AG04450 (cell line): ENCODE data around the gene LGR6. TPM values are rescaled to one million over a fixed set of nuclear protein-coding genes. Genes with fewer than 3 reads are reported as not detected.

Experiments used
- CTCF ChIA-PET: fragments of 300-600, 350-600 bp; formaldehyde crosslinking; extraction: SDS; loops from one replicate; lab custom pipeline; 2022; ENCODE audit warnings: antibody characterized with exemption, inconsistent platforms; lab: Charles Lee
- POLR2A ChIA-PET: fragments of 350-600 bp; formaldehyde crosslinking; extraction: SDS; loops from one replicate; lab custom pipeline; 2021; ENCODE audit warnings: antibody characterized with exemption, inconsistent platforms; lab: Yijun Ruan, JAX
- DNase-seq: peaks from one replicate; pipeline ENCODE4 v3.0.0-alpha.2; 2011; ENCODE audit warnings: low read depth, low spot score
- H3K27ac ChIP-seq: one replicate; pipeline ENCODE4 v1.5.1; 2012; ENCODE audit warnings: low read depth, low read length, control low read depth
- H3K27me3 ChIP-seq: one replicate; pipeline ENCODE4 v1.6.0; 2012; ENCODE audit warnings: low read length; ENCODE audit not compliant: control insufficient read depth, insufficient read depth
- H3K4me3 ChIP-seq: 2 replicates; pipeline ENCODE4 v1.5.1; 2011; ENCODE audit warnings: mild to moderate bottlenecking, low read depth, low read length, control low read depth
- H3K9me3 ChIP-seq: 2 replicates; pipeline ENCODE4 v1.5.1; 2012; ENCODE audit warnings: low read length; ENCODE audit not compliant: control insufficient read depth, insufficient read depth
- polyA plus RNA-seq: library from polyadenylated mRNA; depleted of rRNA; stranded (reverse); fragments of >200 nt; gene quantifications from 2 replicates; pipeline ENCODE4 v1.2.3, GENCODE V29; 2011
- TF ChIP-seq, protein P1 (sequence below): IDR thresholded peaks from 2 replicates; pipeline ENCODE4 v1.5.1; 2011; ENCODE audit warnings: low read depth, low read length, control low read depth, inconsistent platforms

Gene LGR6
- polyA plus RNA-seq, 1 experiment: not detected

DNA sequence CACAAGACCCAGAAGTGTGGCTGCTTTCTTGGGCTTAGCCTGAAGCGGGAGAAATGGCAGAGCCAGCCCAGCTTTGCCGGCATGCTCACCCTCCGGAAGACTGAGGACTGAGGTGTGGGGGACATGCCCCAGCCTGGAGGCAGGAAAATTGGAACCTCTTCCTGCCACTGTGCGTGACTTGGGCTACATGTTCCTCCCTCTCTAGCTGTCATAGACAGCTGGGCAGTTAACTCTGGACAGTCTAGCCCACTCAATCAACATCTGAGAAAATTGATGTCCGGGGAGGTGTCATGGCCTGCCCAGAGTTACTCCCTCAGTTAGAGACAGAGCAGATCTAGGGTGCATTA is 88.4 kb downstream of the LGR6 start:
- TF ChIP-seq, protein P1, sequence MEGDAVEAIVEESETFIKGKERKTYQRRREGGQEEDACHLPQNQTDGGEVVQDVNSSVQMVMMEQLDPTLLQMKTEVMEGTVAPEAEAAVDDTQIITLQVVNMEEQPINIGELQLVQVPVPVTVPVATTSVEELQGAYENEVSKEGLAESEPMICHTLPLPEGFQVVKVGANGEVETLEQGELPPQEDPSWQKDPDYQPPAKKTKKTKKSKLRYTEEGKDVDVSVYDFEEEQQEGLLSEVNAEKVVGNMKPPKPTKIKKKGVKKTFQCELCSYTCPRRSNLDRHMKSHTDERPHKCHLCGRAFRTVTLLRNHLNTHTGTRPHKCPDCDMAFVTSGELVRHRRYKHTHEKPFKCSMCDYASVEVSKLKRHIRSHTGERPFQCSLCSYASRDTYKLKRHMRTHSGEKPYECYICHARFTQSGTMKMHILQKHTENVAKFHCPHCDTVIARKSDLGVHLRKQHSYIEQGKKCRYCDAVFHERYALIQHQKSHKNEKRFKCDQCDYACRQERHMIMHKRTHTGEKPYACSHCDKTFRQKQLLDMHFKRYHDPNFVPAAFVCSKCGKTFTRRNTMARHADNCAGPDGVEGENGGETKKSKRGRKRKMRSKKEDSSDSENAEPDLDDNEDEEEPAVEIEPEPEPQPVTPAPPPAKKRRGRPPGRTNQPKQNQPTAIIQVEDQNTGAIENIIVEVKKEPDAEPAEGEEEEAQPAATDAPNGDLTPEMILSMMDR: no peak
- ChIA-PET POLR2A (interaction anchor here (0.8 to 1.4 kb wide), 2 partner anchors 10 to 46 kb away, joined by 4 to 5 read pairs; no protein-coding TSS in a partner anchor), CTCF (interaction anchor here (0.6 to 1.7 kb wide), 4 partner anchors 32 to 1112 kb away, joined by 3 to 7 read pairs (median 5); no protein-coding TSS in a partner anchor)
- DNase-seq: no peak
- peaks cover 4% of the 10 kb centered on the region for H3K27me3 ChIP-seq
- no peaks in the 10 kb centered on the region for H3K9me3 ChIP-seq
- no peak overlapping the region for H3K4me3 ChIP-seq
- no peak overlapping the region for H3K27ac ChIP-seq

DNA sequence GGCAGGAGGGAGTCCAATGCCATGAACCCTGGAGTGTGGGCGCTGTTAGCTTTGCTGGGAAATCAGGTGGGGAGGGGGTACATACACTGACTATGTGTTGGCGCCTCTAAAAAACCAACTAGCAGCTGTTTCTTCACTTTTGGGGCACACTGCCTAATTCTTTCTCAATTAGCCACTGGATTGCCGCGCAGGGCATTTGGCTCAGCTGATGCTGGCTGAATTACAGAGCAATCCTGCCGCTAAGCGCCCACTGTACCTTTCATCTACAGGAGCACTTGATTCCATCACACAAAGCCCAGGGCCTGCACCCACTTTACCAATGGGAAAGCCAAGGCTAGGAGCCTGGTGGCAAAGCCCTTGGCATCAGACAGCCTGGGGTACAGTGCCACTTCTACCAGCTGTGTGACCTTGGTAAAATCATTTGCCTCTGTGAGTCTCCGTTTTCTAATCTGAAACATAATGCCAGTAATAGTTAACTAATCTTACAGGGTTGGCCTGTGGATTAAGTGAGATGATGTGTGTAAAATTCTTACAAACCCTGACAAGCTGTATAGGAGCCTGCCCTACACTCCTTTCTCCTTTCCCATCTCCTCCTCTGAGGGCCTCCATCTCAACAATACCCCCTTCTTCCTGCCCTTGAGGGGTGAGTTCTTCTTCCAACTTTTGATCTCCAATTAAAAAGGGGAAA is 89.1 kb downstream of the LGR6 start:
- DNase-seq: no peak
- CTCF ChIA-PET: interaction anchor here (0.6 to 1.7 kb wide), 4 partner anchors 31 to 524 kb away, joined by 3 to 7 read pairs (median 4); no protein-coding TSS in a partner anchor
- Histone ChIP-seq H3K9me3 (no peaks in the 10 kb centered on the region), H3K4me3 (no peak overlapping the region), H3K27ac (no peak overlapping the region), H3K27me3 (peaks cover 5% of the 10 kb centered on the region)
- POLR2A ChIA-PET: interaction anchor here (0.8 to 0.9 kb wide), 2 partner anchors 10 to 47 kb away, joined by 4 to 5 read pairs; no protein-coding TSS in a partner anchor
- TF ChIP-seq, protein P1: no peak

DNA sequence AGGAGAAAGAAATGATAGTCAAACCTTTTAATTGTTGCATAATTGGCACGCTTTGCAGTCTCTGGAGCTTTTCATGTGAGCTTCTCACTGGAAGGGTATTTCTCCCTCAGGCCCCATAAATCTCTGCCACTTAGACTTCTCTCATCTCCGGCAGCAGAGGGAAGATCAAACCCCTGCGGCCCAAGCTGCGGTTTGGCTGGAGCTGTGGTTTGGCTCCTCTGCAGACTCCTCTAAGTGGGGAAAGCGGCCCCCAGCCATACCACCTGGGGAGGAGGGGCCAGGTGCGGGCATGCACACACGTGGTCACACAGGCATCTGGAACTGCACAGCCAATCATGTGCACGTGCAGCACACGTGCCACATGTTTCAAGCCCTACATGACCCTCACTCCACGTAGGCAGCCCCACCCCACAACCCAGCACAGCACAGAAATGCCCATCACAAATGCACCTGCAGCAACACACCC is 89.8 kb downstream of the LGR6 start:
- POLR2A ChIA-PET: interaction anchor here (0.8 to 0.9 kb wide), 2 partner anchors 9 to 48 kb away, joined by 4 to 5 read pairs; no protein-coding TSS in a partner anchor

DNA sequence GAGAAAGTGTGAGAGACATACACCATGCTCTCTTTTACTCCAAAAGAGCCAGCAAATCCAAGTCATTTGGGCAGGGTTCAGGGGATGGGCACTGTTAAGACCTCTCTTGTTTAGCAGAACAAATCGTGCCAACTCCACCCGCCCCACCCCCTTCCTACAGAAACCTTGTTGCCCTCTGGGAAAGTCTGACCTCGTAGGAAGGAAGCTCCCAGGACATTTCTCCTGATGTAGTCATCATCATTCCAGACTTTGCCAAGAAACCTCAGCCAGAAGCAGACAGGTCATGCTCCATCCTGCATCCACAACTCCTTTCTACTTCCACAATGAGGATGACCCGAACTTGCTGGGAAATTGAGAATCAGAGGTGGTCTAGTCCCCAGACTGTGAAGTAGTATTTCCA is 90.4 kb downstream of the LGR6 start:
- ChIA-PET POLR2A (no interaction called here), CTCF (interaction anchor here (1.0 kb wide), 1 partner anchor 32 kb away, joined by 3 read pairs; no protein-coding TSS in a partner anchor)
- H3K4me3 ChIP-seq: no peak overlapping the region
- TF ChIP-seq, protein P1: no peak
- H3K9me3 ChIP-seq: no peaks in the 10 kb centered on the region
- no peak for DNase-seq
- no peak overlapping the region for H3K27ac ChIP-seq
- H3K27me3 ChIP-seq: peaks cover 10% of the 10 kb centered on the region

More for the DNA sequence above, 89.8 kb downstream of the LGR6 start:
- Histone ChIP-seq H3K9me3 (no peaks in the 10 kb centered on the region), H3K27me3 (peaks cover 8% of the 10 kb centered on the region), H3K27ac (no peak overlapping the region), H3K4me3 (no peak overlapping the region)
- TF ChIP-seq, protein P1: no peak
- peak; percentile 36 for DNase-seq
- CTCF ChIA-PET: interaction anchor here (0.7 to 1.7 kb wide), 2 partner anchors 46 to 91 kb away, joined by 3 to 7 read pairs; no protein-coding TSS in a partner anchor

DNA sequence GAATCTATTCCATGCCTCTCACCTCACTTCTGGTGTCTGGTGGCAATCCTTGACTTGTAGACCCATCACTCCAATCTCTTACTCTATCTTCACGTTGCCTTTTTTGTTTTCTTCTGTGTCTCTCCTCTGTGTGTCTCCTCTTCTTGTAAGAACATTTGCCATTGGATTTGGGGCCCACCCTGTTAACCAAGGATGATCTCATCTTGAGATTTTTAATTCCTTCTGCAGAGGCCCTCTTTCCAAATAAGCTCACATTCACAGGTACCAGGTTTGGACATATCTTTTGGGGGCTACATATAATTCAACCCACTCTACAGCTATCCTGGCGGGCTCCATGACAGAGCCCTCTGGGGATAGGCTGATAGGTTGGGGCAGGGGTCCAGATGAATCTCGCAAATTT is 92.3 kb downstream of the LGR6 start:
- no peak overlapping the region for H3K4me3 ChIP-seq
- peaks cover 12% of the 10 kb centered on the region for H3K27me3 ChIP-seq
- ChIA-PET POLR2A (no interaction called here), CTCF (no interaction called here)
- H3K27ac ChIP-seq: no peak overlapping the region
- DNase-seq: no peak
- TF ChIP-seq, protein P1: no peak
- no peaks in the 10 kb centered on the region for H3K9me3 ChIP-seq
